ENCODE data around the gene TMSB4X. TPM values are rescaled to one million over a fixed set of nuclear protein-coding genes. Genes with fewer than 3 reads are reported as not detected.
"Not testable (repeated sequence)": the region's sequence is repeated elsewhere in the genome, so short reads cannot be mapped to it uniquely, and the experiment has no call there.

The TMSB4X gene
- polyA plus RNA-seq, 1 experiment = 6,551 TPM

GRCh38 chrX:12975670-12975965 is 708 bp downstream of the TMSB4X start:
- Histone ChIP-seq H3K9me3 (ENCODE audit: control insufficient read depth, insufficient read depth, low read length) (no peaks in the 10 kb centered on the region; the same call in 1 of the 2 replicates), H3K27ac (ENCODE audit: low read depth, low read length) (peak overlapping the region; percentile 97), H3K27me3 (ENCODE audit: control insufficient read depth, insufficient read depth, low read length) (no peaks in the 10 kb centered on the region), H3K4me3 (ENCODE audit: low read depth, low read length) (peak overlapping the region; percentile 81)
- CTCF ChIA-PET = interaction anchor here (0.6 to 0.7 kb wide), 2 partner anchors 19 to 463 kb away, joined by 3 to 4 read pairs; no protein-coding TSS in a partner anchor
- no peak for DNase-seq (ENCODE audit: low read depth, low spot score)
- no peak for TF ChIP-seq CTCF (IDR thresholded peaks at IDR 0.05; ENCODE audit: low read depth, low read length)
- POLR2A ChIA-PET = interaction anchor here (0.6 to 5.5 kb wide), 12 partner anchors 19 to 759 kb away, joined by 3 to 39 read pairs (median 5); partner anchors contain the start of genes OFD1 and TRAPPC2

GRCh38 chrX:12975991-12976558 is 1.2 kb downstream of the TMSB4X start:
- POLR2A ChIA-PET = interaction anchor here (0.6 to 5.5 kb wide), 10 partner anchors 20 to 523 kb away, joined by 3 to 39 read pairs (median 7); no protein-coding TSS in a partner anchor
- Histone ChIP-seq H3K4me3 (ENCODE audit: low read depth, low read length) (peak overlapping the region; percentile 81), H3K9me3 (ENCODE audit: control insufficient read depth, insufficient read depth, low read length) (no peaks in the 10 kb centered on the region; the same call in 1 of the 2 replicates), H3K27ac (ENCODE audit: low read depth, low read length) (peak overlapping the region; percentile 97), H3K27me3 (ENCODE audit: control insufficient read depth, insufficient read depth, low read length) (no peaks in the 10 kb centered on the region)
- CTCF ChIA-PET = interaction anchor here (0.6 to 0.7 kb wide), 3 partner anchors 19 to 463 kb away, joined by 3 to 4 read pairs (median 3); no protein-coding TSS in a partner anchor
- no peak for DNase-seq (ENCODE audit: low read depth, low spot score)
- TF ChIP-seq CTCF (IDR thresholded peaks at IDR 0.05; ENCODE audit: low read depth, low read length) = no peak

- Histone ChIP-seq H3K4me3 (ENCODE audit: low read depth, low read length) (peak overlapping the region; percentile 81), H3K27ac (ENCODE audit: low read depth, low read length) (peak overlapping the region; percentile 97)
- H3K27me3 ChIP-seq (ENCODE audit: control insufficient read depth, insufficient read depth, low read length); H3K9me3 ChIP-seq (ENCODE audit: control insufficient read depth, insufficient read depth, low read length); DNase-seq (ENCODE audit: low read depth, low spot score): not testable (repeated sequence)
- POLR2A ChIA-PET = interaction anchor here (0.6 to 5.5 kb wide), 9 partner anchors 10 to 511 kb away, joined by 3 to 39 read pairs (median 7); no protein-coding TSS in a partner anchor
- CTCF ChIA-PET = interaction anchor here (0.7 to 1.9 kb wide), 4 partner anchors 30 to 512 kb away, joined by 3 to 12 read pairs (median 4); no protein-coding TSS in a partner anchor
Measured at GRCh38 chrX:12976819-12977732, 2.2 kb downstream of the TMSB4X start.

DNA sequence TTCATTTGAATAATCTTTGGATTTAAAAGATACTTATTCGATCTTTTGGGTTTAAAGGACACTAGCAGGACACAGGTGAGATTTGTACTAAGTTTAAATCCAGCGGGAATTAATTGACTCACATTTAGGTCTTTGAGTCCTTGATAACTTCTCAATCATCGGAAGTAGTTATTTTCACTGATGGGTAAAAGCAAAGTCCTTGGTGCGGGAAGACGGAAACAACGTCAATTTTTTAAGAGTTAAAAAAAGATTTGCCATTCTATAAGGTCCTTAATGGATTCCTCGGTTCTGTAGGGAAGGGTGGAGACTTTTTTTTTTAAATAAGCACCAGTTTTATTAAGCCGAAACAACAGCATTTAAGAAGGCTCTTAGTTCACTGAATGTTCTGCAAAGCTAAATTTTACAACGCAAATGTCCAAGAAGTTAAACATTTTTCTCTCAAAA is 2.9 kb downstream of the TMSB4X start:
- Histone ChIP-seq H3K4me3 (ENCODE audit: low read depth, low read length) (peak overlapping the region; percentile 81), H3K9me3 (ENCODE audit: control insufficient read depth, insufficient read depth, low read length) (no peaks in the 10 kb centered on the region; the same call in 1 of the 2 replicates), H3K27me3 (ENCODE audit: control insufficient read depth, insufficient read depth, low read length) (no peaks in the 10 kb centered on the region), H3K27ac (ENCODE audit: low read depth, low read length) (peak overlapping the region; percentile 85)
- DNase-seq (ENCODE audit: low read depth, low spot score) = no peak
- ChIA-PET CTCF (interaction anchor here (1.1 to 1.9 kb wide), 3 partner anchors 31 to 511 kb away, joined by 3 to 12 read pairs (median 3); no protein-coding TSS in a partner anchor), POLR2A (interaction anchor here (1.1 to 5.5 kb wide), 12 partner anchors 31 to 510 kb away, joined by 3 to 39 read pairs (median 6); no protein-coding TSS in a partner anchor)
- TF ChIP-seq CTCF (IDR thresholded peaks at IDR 0.05; ENCODE audit: low read depth, low read length) = no peak

Measured in AG04450 (cell line).